HG03565 (cell line): ENCODE data around the gene KLHL25.

Experiments
- ATAC-seq: cut with Tn5 transposase; IDR thresholded peaks from one replicate; pipeline ENCODE4 v1.9.1; 2021; ENCODE audit warnings: mild to moderate bottlenecking, moderate library complexity; ENCODE audit not compliant: unreplicated experiment

KLHL25 gene

GRCh38 chr15:85778107-85778776 lies 16.5 kb downstream of the KLHL25 start:
- no peak for ATAC-seq

- ATAC-seq: no peak
Observed at GRCh38 chr15:85777250-85778106, 17.2 kb downstream of the KLHL25 start.

- ATAC-seq: no peak
Observed at GRCh38 chr15:85773970-85774369, 20.8 kb downstream of the KLHL25 start.

- ATAC-seq: no peak
Observed at GRCh38 chr15:85773249-85773648, 21.5 kb downstream of the KLHL25 start.

GRCh38 chr15:85772668-85773067 lies 22.1 kb downstream of the KLHL25 start:
- ATAC-seq: no peak

- ATAC-seq: no peak
Observed at GRCh38 chr15:85771781-85772445, 22.8 kb downstream of the KLHL25 start.

- ATAC-seq: no peak
Observed at GRCh38 chr15:85771271-85771670, 23.5 kb downstream of the KLHL25 start.

- no peak for ATAC-seq
Observed at GRCh38 chr15:85770096-85771041, 24.4 kb downstream of the KLHL25 start.

GRCh38 chr15:85769182-85769900 lies 25.4 kb downstream of the KLHL25 start:
- no peak for ATAC-seq

- no peak for ATAC-seq
Observed at GRCh38 chr15:85768595-85769168, 26.0 kb downstream of the KLHL25 start.

- ATAC-seq: no peak
Observed at GRCh38 chr15:85767785-85768529, 26.8 kb downstream of the KLHL25 start.

- ATAC-seq: no peak
Observed at GRCh38 chr15:85766001-85766831, 28.5 kb downstream of the KLHL25 start.

- no peak for ATAC-seq
Observed at GRCh38 chr15:85764649-85765277, 30.0 kb downstream of the KLHL25 start.

- no peak for ATAC-seq
Observed at GRCh38 chr15:85763673-85764633, 30.8 kb downstream of the KLHL25 start.

- no peak for ATAC-seq
Observed at GRCh38 chr15:85763157-85763556, 31.6 kb downstream of the KLHL25 start.

- no peak for ATAC-seq
Observed at GRCh38 chr15:85762756-85763127, 32.0 kb downstream of the KLHL25 start.
